Measurements from ENCODE around the gene KICS2. TPM values are rescaled to one million over a fixed set of nuclear protein-coding genes. Genes with fewer than 3 reads are reported as not detected.

KICS2 gene
- 5.6 and 8.4 TPM in 2 replicates for total RNA-seq

DNA sequence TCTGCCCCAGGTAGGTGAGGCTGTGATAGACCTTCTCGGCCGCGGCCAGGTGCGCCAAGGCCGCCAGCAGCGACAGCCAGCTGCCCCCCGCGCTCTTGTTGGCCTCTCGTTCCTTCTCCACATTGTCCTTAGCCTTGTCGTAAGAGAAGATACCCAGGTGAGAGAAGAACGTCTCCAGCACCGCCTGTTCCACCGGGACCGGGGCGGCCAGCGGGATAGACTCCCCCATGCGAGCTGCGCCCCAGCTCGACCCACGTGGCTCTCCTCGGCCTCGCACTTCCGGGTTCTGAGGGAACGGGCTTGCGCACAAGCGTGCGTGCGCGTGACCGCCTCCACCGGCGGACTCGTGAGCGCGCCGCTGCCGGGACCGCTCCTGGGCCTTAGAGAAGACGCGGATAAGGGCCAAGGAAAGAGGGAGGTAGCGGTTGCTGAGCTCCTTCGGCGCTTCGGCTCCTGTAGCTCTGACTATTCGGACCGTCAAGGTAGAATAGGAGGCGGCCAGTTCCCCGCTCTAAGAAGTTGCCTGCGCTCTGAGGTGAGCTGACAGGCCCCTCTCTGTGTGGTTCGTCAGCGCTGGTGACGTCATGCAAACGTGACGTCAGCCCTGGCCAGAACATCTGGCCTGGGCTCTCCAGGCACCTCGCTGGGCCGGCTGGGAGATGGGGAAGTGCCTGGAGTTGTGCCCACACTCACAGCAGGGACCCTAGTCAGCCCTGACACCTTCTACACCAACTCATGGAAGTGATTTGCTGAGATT is at the start of gene KICS2:
KICS2 (minus strand) TSS at position 288 of the 757 bp plus-strand sequence; CDS start at position 229, 59 bp downstream.

Other genes starting within 250 kb of the KICS2 start
- 0.30 and 1.8 TPM in 2 replicates for gene C12orf56, start 168.5 kb upstream of the KICS2 start, total RNA-seq
- 164 and 175 TPM in 2 replicates for gene XPOT, start 182.1 kb upstream of the KICS2 start, total RNA-seq
- 42.2 and 43.7 TPM in 2 replicates for gene TBK1, start 229.8 kb upstream of the KICS2 start, total RNA-seq

Measured in smooth muscle cell of the umbilical artery (primary cell).